K562 (cell line): ENCODE measurements around the gene SLC5A12. TPM values are rescaled to one million over a fixed set of nuclear protein-coding genes. Genes with fewer than 3 reads are reported as not detected.

Source experiments
- polyA plus RNA-seq, 8 experiments: library from polyadenylated mRNA; depleted of rRNA in 4 of 8; stranded (reverse) in 5 of 8; unstranded in 3 of 8; fragments of >200 nt; fragmentation: Nextera tagmentation in 2 of 8; fragmentation: Illumina TruSeq in 1 of 8; extraction: Ambion mirVana in 2 of 8; extraction: Trizol in 1 of 8; gene quantifications; 2 replicates each; pipeline versions ENCODE4 v1.2.1 to v1.2.3, GENCODE V29; 2011 to 2014; ENCODE audit warnings: inconsistent platforms in 1 of 8, missing spikeins in 1 of 8
- total RNA-seq, 7 experiments: library from RNA; depleted of rRNA in 6 of 7; stranded (reverse); fragments of >200 nt in 6 of 7; fragmentation: Illumina TruSeq in 2 of 7; extraction: Trizol in 2 of 7; gene quantifications; 2 replicates each; pipeline versions ENCODE4 v1.2.1 to v1.2.3, GENCODE V29; 2011 to 2021; ENCODE audit warnings: low replicate concordance in 1 of 7

SLC5A12 gene
- total and polyA plus RNA-seq, 9 of the 15 experiments (the other 6 are each of a cell fraction or from before 2014, with no cell fraction given): 0.03 to 0.16 (median 0.06) TPM; not detected in 5

Other genes with a start within 250 kb of the SLC5A12 start
- 0.36 and 0.41 TPM in 2 replicates for gene MUC15, start 149.8 kb downstream of the SLC5A12 start, total RNA-seq (2014; rRNA removed)
- gene MUC15, start 149.8 kb downstream of the SLC5A12 start, total RNA-seq (2014; rRNA removed; fragmentation: Illumina TruSeq; extraction: Trizol): 0.48 and 0.84 TPM in 2 replicates
- 0.90 and 1.0 TPM in 2 replicates for gene MUC15, start 149.8 kb downstream of the SLC5A12 start, total RNA-seq (2015; rRNA removed; fragmentation: Illumina TruSeq; extraction: Trizol)
- gene MUC15, start 149.8 kb downstream of the SLC5A12 start, total RNA-seq (2021): 0.49 and 0.69 TPM in 2 replicates
- 0.23 TPM in 1 of 2 replicates, not detected in the other for gene MUC15, start 149.8 kb downstream of the SLC5A12 start, polyA plus RNA-seq (2011; rRNA removed)
- 0.76 and 1.4 TPM in 2 replicates for gene MUC15, start 149.8 kb downstream of the SLC5A12 start, polyA plus RNA-seq (2014; fragmentation: Illumina TruSeq; extraction: Trizol)
- gene MUC15, start 149.8 kb downstream of the SLC5A12 start, polyA plus RNA-seq (2014; fragmentation: Nextera tagmentation; extraction: Ambion mirVana): under 1 TPM; 0.46 to 0.59 TPM
- gene MUC15, start 149.8 kb downstream of the SLC5A12 start, polyA plus RNA-seq (2014; rRNA removed): 0.59 and 0.72 TPM in 2 replicates